GDM1 (cell line): ENCODE data around the gene FAM110A.
"Not testable (repeated sequence)": the region's sequence is repeated elsewhere in the genome, so short reads cannot be mapped to it uniquely, and the experiment has no call there.

ENCODE experiments used
- DNase-seq: peaks from one replicate; lab custom pipeline; 2025; lab: John Stamatoyannopoulos, UW

Gene FAM110A

DNA sequence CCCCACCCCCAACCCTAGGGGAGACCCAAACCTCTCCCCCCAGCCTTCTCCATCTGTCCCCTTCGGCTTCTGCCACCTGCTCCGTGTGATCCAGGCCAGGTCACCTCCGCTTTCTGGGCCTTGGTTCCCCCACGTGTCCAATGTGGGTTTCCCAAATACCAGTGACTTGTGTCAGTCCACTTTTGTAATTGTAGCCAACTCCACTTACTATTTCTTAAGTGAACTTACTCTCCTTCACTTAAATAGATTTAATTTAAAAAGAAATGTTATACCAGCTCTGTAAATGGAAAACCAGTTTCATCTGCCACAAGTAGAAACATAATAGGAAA lies 10.0 kb upstream of the FAM110A start:
- no peak for DNase-seq

DNA sequence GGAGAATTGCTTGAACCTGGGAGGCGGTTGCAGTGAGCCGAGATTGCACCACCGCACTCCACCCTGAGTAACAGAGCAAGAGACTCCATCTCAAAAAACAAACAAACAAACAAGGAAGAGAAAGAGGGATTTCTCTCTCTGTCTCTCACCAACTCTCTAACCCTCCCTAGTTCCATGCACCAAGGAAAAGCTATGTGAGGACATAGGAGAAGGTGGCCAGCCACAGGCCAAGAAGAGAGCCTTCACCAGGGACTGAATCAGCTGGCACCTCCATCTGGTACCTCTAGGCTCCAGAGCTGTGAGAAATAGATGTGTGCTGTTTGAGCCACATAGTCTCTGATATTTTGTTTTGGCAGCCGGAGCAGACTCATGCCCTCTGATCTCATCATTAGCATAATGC lies 9.0 kb upstream of the FAM110A start:
- no peak for DNase-seq

GRCh38 chr20:824916-825315 lies 8.6 kb upstream of the FAM110A start:
- DNase-seq = no peak

- no peak for DNase-seq
These were observed 7.6 kb upstream of the FAM110A start for GRCh38 chr20:825710-826421.

DNA sequence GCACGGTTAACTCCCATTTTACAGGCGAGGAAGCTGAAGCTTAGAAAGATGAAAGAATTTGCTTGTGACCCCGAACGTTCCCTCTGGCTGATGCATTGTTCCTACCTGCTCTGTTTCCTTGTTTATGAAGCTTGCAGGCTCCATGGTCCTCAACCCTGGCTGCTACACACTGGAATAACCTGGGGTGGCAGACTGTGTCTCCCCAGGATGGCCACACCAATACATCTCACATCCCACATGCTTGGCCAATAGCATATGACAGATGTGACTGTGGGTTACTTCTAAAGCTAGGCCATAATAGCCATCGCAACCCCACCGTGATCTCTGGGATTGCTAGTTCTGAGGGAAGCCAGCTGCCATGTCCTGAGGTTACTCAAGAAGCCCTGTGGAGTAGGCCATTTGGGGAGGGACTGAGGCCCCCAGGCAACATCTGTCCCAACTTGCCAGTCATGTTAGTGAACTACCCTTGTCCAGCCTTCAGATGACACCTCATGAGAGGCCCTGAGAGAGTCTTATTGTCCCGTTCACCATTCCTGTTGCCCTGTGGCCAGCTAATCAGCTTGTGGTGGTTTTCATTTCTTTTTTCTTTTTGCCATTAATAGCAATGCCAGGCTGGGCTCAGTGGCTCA lies 6.7 kb upstream of the FAM110A start:
- DNase-seq = no peak

DNA sequence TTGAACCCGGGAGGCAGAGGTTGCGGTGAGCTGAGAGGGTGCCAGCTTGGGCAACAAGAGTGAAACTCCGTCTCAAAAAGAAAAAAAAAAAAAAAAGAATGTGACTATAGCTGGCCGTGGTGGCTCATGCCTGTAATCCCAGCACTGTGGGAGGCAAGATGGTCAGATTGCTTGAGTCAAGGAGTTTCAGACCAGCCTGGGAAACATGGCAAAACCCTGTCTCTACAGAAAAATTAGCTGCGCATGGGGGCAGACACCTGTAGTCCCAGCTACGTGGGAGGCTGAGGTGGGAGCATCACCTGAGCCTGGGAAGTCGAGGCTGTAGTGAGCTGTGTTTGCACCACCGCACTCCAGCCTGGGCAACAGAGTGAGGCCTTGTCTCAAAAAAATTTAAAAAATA lies 5.5 kb upstream of the FAM110A start:
- DNase-seq = not testable (repeated sequence)

DNA sequence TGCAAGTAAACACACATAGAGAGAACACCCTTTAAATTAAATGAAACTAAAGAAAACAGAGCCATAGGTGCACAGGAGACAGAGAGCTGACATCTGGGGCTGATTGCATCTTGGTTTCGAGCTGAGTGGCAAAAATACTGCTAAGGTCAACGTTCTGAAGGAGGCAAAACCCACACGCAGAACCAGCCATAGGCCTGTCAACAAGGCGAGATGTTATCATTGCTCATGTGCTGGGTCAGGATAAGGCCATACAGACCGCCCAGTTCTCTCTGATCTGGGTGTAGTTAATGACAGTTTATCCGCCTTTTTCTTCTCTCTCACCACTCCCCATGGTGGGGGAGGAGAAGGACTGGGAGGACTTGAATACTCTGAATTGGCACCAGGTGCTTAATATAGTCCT lies 4.5 kb upstream of the FAM110A start:
- DNase-seq = no peak

DNA sequence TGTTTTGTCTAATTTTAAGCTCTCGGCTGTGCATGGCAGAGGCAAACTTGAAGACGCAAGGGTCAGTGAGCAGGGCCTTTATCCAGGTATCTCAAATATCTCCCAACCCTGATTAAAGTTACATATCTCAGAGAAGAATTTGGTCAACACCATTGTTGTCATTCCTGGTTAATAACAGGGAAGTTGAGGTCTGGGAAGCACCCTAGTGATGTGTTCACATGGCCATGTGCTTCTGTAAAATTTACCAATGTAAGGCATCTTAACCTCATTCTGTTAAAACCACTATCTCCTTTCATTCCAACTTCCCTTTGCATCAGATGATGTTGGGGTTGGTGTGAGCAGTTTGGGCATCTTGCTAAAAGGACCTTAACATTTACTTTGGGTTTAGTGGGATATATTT lies 4.0 kb upstream of the FAM110A start:
- no peak for DNase-seq

DNA sequence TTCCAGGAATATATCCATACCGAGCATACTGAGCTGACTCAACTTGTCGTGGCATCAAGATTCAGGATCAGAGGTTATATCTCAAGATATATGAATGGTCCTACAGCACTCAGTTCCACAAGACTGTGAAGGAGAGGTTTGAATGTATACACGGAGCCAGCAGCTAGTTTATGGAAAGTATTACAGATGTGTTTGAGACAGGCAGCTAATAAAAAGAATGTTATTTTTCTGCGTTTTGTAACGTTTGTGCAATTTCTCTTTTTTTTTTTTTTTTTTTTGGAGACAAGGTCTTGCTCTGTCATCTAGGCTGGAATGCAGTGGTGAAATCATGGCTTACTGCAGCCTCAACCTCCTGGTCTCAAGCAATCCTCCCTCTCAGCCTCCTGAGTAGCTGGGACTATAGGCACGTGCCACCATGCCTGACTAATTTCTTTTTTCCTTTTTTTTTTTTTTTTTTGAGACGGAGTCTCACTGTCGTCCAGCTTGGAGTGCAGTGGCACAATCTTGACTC lies 3.4 kb upstream of the FAM110A start:
- DNase-seq = no peak

DNA sequence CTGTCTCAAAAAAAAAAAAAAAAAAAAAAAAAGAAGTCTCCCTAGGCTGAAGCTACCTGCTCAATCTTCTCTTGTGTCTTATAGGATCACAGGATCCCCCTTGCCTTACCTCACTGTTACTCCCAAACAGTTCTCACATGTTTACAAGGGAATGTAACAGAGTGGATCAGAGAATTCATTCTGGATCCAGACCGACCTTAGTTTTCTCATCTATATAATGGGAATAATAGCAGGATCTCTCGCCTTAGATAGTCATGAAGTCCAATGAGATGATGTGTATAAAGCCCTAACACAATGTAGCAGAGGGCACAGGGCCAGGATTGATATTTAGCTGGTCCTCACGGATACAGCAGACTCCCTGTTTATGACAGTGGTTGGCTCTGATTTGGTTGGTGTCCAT lies 2.3 kb upstream of the FAM110A start:
- DNase-seq = no peak

DNA sequence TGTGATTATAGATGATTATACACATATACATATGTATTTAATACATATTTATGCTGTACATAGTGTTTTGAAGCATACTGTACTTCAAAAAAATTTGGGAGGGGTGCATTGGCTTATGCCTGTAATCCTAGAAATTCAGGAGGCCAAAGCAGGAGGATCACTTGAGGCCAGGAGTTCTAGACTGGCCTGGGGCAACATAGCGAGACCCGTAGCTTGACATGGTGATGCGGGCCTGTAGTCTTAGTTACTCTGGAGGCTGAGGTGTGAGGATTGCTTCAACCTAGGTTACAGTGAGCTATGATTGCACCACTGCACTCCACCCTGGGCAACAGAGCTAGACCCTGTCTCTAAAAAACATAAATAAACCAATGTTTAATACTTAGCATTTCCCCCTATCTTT lies 1.6 kb upstream of the FAM110A start:
- DNase-seq = no peak

GRCh38 chr20:833121-833449 lies 430 bp upstream of the FAM110A start:
- DNase-seq = no peak

DNA sequence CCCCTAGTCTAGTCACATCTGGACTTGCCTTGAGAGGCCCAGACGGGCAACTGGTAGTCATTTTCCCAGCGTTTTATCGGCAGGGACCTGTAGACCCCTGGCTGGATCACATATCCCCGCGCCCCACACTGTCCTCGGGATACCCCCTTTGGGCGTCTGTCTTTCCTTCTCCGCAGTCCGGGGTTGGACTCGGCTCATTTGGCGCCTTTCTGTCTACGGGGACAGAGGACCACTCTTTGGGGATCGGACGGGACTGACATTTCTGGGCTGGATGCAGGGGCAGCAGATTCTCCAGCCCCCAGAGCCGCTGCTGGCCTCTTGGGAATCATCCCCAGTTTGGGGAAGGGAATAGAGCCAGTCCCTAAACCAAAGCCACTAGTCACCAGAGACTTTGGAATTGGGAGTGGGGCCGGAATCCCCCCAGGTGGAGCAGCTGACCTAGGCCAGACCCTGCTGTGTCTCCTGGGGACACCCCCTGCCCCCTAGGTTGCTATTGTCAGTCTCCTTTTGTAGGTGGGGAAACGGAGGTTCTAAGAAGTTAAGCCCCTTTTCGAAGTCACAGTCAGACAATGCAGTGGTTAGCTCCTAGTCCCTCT lies 734 bp downstream of the FAM110A start:
- no peak for DNase-seq

GRCh38 chr20:835608-836045 lies 2.1 kb downstream of the FAM110A start:
- no peak for DNase-seq

DNA sequence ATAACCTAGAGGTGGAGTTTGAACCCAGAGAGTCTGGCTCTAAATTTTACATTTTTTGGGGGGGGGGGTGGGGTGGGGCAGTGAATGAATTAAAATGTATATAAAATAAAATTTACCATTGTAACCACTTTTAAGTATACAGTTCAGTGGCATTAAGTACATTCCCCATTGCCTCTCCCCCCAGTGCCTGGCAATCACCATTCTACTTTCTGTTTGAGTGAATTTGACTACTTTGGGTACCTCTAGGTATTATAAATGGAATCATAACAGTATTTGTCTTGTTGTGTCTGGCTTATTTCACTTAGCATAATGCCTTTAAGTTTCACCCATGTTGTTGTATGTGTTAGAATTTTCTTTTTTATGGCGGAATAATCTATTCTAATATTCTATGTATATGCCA lies 2.7 kb downstream of the FAM110A start:
- DNase-seq = no peak

DNA sequence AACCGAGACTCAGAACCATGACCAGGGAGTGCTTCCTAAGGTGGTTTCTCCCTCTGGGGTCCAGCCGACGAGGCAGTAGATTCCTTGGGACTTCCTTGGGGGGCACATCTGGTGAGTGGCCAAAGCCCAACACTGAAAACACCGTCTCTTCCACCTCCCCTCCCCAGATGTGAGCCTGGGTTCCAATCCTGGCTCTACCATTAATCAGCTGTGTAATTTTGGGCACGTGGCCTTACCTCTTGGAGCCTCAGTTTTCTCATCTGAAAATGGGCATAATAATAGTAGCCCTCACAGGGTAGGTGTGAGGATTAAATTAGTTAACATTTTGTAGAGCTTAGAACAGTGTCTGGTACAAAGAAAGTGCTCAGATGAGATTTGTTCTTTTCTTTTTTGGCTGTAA lies 5.5 kb downstream of the FAM110A start:
- no peak for DNase-seq

DNA sequence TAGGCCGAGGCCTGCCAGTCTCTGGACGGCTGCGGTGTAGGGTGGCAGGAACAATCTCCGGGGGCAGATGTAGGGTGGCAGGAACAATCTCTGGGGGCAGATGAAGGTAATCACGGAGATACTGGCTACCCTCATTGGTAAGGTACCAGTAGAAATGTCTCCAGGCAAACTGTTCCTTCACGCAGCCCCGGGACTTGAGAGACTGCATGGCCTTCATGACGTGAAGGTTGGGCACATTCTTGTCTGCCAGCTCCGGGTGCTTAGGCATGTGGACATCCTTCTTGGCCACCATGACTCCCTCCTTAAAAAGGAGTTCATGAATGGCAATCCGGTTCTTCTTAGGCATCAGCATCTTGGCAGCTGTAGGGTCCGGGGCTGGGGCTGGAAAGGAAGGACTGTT lies 6.1 kb downstream of the FAM110A start:
- no peak for DNase-seq

DNA sequence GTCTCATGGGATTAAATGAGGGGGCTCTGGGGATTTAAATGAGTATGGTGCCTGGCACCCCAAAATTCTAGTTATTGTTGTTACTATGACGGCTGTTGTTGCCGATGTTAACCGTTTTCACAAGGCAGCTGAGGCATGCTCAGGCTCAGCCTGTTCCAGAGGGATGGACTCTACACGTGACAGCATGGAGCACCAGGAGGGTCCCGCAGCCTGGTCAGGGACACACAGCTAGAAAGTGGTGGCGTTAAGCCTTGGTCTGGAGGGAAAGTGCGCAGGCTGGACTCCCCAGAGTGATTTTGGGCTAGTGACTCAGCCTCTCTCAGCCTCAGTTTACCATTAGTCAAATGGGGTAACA lies 7.0 kb downstream of the FAM110A start:
- DNase-seq = no peak

GRCh38 chr20:840858-841567 lies 7.5 kb downstream of the FAM110A start:
- no peak for DNase-seq

DNA sequence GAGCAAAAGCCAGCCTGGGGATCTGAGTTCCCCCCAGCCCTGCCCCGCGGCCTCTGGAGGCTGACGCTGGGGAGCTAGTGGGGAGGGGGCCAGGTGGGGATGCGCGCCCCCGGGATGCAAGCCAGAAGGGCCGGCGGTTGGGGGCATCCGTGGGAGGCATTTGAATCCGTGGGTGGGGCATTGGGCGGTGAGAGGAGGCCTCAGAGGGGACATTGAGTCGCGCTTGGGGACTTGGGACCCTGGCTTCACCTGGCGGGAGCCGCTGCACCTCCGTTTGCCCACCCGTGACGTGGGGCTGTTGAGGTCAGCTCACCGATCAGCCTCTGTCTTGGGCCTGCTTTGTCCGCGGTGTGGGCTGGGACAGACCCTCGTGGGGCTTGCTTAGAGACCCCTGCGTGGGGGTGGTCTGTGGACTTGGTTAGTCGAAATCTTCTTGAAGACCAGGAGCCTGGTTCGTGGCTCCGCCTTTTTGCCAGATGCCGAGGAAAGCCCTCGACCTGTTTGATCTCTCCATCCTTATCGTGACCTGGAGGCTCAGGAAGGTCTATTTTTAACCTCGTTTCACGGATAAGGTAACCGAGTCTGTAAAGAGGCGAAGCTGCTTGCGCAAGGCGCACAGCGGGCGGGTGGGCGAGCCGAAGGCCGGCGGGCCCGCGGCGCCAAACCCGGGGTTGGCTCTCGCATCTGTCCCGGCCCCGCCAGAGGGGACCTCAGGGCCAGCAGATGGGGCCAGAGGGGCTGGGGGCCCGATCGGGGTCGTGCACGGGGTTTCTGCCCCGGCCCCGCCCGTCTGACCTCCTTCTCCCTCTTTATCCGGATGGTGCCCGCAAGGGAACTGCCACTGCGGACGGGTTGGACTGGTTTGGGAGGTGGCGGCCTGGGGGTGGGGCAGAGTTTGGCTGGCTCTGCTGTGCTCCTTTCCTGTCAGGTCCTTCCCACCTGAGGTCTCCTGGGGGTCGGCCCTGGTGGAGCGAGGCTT lies 8.3 kb downstream of the FAM110A start:
- no peak for DNase-seq

DNA sequence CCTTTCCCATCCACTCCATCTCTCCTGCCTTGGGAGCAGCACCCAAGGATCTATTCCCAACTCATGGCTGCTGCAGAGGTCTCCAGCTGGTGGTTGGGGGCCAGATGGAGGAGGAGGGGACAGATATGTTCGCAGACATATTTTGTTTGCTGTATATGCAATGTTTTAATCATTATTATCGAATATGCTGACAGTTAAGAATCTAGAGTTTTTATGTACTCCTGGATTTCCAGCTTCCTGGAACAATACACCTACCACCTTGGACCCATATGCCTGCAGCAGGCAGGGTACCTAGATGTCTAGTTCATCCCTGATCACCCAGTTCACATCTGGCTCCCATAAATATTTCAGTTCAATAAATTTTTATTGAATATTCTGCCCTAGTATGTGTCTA lies 9.0 kb downstream of the FAM110A start:
- DNase-seq = no peak

DNA sequence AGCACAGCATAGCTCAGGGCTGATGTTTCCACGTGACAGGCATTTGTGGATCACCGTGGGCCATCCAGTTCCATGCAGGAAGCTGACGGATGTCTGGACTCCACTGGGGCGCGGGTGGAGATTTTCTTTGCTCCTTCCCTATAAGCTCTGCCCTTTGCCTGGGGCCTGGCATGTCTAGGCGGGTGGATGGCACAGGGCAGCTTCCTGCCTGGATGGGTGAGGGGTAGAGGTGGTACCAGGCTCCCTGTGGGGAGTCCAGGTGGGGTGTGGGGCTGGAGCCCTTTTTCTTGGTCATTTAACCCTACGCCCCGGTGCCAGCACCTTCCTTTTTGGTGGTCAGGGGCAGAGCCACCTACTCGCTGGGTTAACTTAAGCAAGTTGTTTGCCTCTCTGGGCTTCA lies 10.4 kb downstream of the FAM110A start:
- DNase-seq = no peak
